GM12875 (cell line): ENCODE data around the gene TEX54.
"Not testable (repeated sequence)": the region's sequence is repeated elsewhere in the genome, so short reads cannot be mapped to it uniquely, and the experiment has no call there.

ENCODE experiments used
- H3K4me3 ChIP-seq: one replicate; pipeline ENCODE4 v1.5.1; 2011; ENCODE audit warnings: low read depth, low read length, control low read depth
- TF ChIP-seq, protein P1 (sequence below): IDR thresholded peaks from 2 replicates; pipeline ENCODE4 v1.5.1; 2011; ENCODE audit warnings: low read depth, mild to moderate bottlenecking, control low read depth, inconsistent platforms, low read length, moderate library complexity, borderline replicate concordance; ENCODE audit not compliant: insufficient read depth

Gene TEX54

GRCh38 chr11:62835336-62835735 is 2.7 kb upstream of the TEX54 start:
- H3K4me3 ChIP-seq: no peak overlapping the region
- TF ChIP-seq, protein P1, sequence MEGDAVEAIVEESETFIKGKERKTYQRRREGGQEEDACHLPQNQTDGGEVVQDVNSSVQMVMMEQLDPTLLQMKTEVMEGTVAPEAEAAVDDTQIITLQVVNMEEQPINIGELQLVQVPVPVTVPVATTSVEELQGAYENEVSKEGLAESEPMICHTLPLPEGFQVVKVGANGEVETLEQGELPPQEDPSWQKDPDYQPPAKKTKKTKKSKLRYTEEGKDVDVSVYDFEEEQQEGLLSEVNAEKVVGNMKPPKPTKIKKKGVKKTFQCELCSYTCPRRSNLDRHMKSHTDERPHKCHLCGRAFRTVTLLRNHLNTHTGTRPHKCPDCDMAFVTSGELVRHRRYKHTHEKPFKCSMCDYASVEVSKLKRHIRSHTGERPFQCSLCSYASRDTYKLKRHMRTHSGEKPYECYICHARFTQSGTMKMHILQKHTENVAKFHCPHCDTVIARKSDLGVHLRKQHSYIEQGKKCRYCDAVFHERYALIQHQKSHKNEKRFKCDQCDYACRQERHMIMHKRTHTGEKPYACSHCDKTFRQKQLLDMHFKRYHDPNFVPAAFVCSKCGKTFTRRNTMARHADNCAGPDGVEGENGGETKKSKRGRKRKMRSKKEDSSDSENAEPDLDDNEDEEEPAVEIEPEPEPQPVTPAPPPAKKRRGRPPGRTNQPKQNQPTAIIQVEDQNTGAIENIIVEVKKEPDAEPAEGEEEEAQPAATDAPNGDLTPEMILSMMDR: no peak

- TF ChIP-seq, protein P1: no peak
Observed at GRCh38 chr11:62831520-62832335, 913 bp downstream of the TEX54 start, which contains the start of gene STX5. Gene STX5 (minus strand): TSS chr11:62832051. CDS start chr11:62831243, 808 bp downstream.

GRCh38 chr11:62830904-62831519 is 1.6 kb downstream of the TEX54 start:
- H3K4me3 ChIP-seq: peak overlapping the region; percentile 68
- TF ChIP-seq, protein P1: no peak

More at GRCh38 chr11:62831520-62832335, 913 bp downstream of the TEX54 start, which contains the start of gene STX5:
- peak within 1 kb of the TSS; percentile 68 for H3K4me3 ChIP-seq

GRCh38 chr11:62828130-62828529 is 4.5 kb downstream of the TEX54 start:
- not testable (repeated sequence) for H3K4me3 ChIP-seq

DNA sequence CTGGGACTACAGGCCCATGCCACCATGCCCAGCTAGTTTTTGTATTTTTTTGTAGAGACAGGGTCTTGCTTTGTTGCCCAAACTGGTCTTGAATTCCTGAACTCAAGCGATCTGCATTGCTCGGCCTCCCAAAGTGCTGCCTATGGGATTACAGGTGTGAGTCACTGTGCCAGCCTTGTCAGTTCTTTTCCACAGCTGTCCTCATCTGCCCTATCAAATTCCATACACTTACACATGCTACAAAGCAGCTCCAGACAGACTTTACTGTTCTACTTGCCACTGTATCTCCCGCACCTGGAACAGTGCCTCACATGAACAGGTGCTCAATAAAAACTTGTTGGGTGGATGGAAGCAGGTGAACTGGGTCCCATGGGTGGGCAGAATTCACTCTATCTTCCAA is 9.0 kb downstream of the TEX54 start:
- no peak overlapping the region for H3K4me3 ChIP-seq
- TF ChIP-seq, protein P1: no peak

GRCh38 chr11:62817129-62817528 is 15.5 kb downstream of the TEX54 start:
- TF ChIP-seq, protein P1: no peak

DNA sequence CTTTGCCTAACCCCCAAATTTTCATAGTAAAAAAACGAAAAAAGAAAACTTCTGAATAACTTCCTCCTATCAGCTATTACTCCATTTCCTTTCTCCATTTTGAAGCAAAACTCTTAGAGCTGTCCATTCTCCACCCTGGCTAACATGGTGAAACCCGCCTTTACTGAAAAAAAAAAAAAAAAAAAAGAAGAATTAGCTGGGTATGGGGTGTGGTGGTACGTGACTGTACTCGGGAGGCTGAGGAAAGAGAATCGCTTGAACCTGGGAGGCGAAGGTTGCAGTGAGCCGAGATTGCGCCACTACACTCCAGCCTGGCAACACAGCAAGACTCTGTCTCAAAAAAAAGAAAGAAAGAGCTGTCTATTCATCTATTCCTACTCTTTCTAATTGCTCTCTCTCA is 16.1 kb downstream of the TEX54 start:
- no peak overlapping the region for H3K4me3 ChIP-seq

More at GRCh38 chr11:62817129-62817528, 15.5 kb downstream of the TEX54 start:
- no peak overlapping the region for H3K4me3 ChIP-seq

More for the DNA sequence above, 16.1 kb downstream of the TEX54 start:
- TF ChIP-seq, protein P1: no peak
